ENCODE measurements around the gene YPEL5. TPM values are rescaled to one million over a fixed set of nuclear protein-coding genes. Genes with fewer than 3 reads are reported as not detected.

The YPEL5 gene
- total RNA-seq, 1 experiment from 2014 or later: 50.3 TPM

- H3K4me3 ChIP-seq: no peak overlapping the region
- H3K27me3 ChIP-seq: no peaks in the 10 kb centered on the region
- no peaks in the 10 kb centered on the region for H3K4me1 ChIP-seq
- H3K36me3 ChIP-seq: no peaks in the 10 kb centered on the region
- H3K9me3 ChIP-seq (replicated peaks): no peaks in the 10 kb centered on the region
- H3K27ac ChIP-seq: no peak overlapping the region
- DNase-seq: peak; percentile 87 to 94
These were observed 18.3 kb downstream of the YPEL5 start for GRCh38 chr2:30165050-30165520.

- no peak overlapping the region for H3K27ac ChIP-seq
- H3K4me3 ChIP-seq: no peak overlapping the region
- no peaks in the 10 kb centered on the region for H3K9me3 ChIP-seq (replicated peaks)
- DNase-seq: no peak
- H3K36me3 ChIP-seq: no peaks in the 10 kb centered on the region
- no peaks in the 10 kb centered on the region for H3K27me3 ChIP-seq
- H3K4me1 ChIP-seq: no peaks in the 10 kb centered on the region
These were observed 18.8 kb downstream of the YPEL5 start for GRCh38 chr2:30165617-30166016.

GRCh38 chr2:30172627-30173026 lies 25.8 kb downstream of the YPEL5 start:
- no peak overlapping the region for H3K27ac ChIP-seq
- no peaks in the 10 kb centered on the region for H3K4me1 ChIP-seq
- DNase-seq: no peak
- H3K4me3 ChIP-seq: no peak overlapping the region
- H3K36me3 ChIP-seq: no peaks in the 10 kb centered on the region
- no peaks in the 10 kb centered on the region for H3K27me3 ChIP-seq
- no peaks in the 10 kb centered on the region for H3K9me3 ChIP-seq (replicated peaks)

GRCh38 chr2:30177440-30177839 lies 30.6 kb downstream of the YPEL5 start:
- H3K4me3 ChIP-seq: no peak overlapping the region
- no peak overlapping the region for H3K27ac ChIP-seq
- H3K9me3 ChIP-seq (replicated peaks): no peaks in the 10 kb centered on the region
- H3K27me3 ChIP-seq: peaks cover 3% of the 10 kb centered on the region; the same call in 1 of the 2 replicates
- DNase-seq: no peak
- peaks cover 10% of the 10 kb centered on the region for H3K4me1 ChIP-seq
- no peaks in the 10 kb centered on the region for H3K36me3 ChIP-seq

- no peak for DNase-seq
- H3K27ac ChIP-seq: no peak overlapping the region
- H3K4me1 ChIP-seq: peaks cover 10% of the 10 kb centered on the region
- no peaks in the 10 kb centered on the region for H3K36me3 ChIP-seq
- peaks cover 3% of the 10 kb centered on the region; the same call in 1 of the 2 replicates for H3K27me3 ChIP-seq
- no peaks in the 10 kb centered on the region for H3K9me3 ChIP-seq (replicated peaks)
- H3K4me3 ChIP-seq: no peak overlapping the region
These were observed 31.1 kb downstream of the YPEL5 start for GRCh38 chr2:30177956-30178355.

- no peak overlapping the region for H3K27ac ChIP-seq
- H3K36me3 ChIP-seq: no peaks in the 10 kb centered on the region
- peaks cover 3% of the 10 kb centered on the region; the same call in 1 of the 2 replicates for H3K27me3 ChIP-seq
- peak; percentile 50 to 61 for DNase-seq
- no peaks in the 10 kb centered on the region for H3K9me3 ChIP-seq (replicated peaks)
- peaks cover 10% of the 10 kb centered on the region for H3K4me1 ChIP-seq
- H3K4me3 ChIP-seq: no peak overlapping the region
These were observed 32.0 kb downstream of the YPEL5 start for GRCh38 chr2:30178618-30179434.

- DNase-seq: no peak
- H3K4me3 ChIP-seq: no peak overlapping the region
- H3K4me1 ChIP-seq: peaks cover 10% of the 10 kb centered on the region
These were observed 32.7 kb downstream of the YPEL5 start for GRCh38 chr2:30179536-30179935.

GRCh38 chr2:30180226-30180625 lies 33.4 kb downstream of the YPEL5 start:
- Histone ChIP-seq H3K4me3 (no peak overlapping the region), H3K27ac (no peak overlapping the region), H3K36me3 (no peaks in the 10 kb centered on the region), H3K27me3 (peaks cover 3% of the 10 kb centered on the region; the same call in 1 of the 2 replicates), H3K4me1 (peaks cover 10% of the 10 kb centered on the region), H3K9me3 (replicated peaks) (no peaks in the 10 kb centered on the region)
- DNase-seq: no peak

More at GRCh38 chr2:30179536-30179935, 32.7 kb downstream of the YPEL5 start:
- Histone ChIP-seq H3K36me3 (no peaks in the 10 kb centered on the region), H3K27ac (no peak overlapping the region), H3K27me3 (peaks cover 3% of the 10 kb centered on the region; the same call in 1 of the 2 replicates), H3K9me3 (replicated peaks) (no peaks in the 10 kb centered on the region)

- Histone ChIP-seq H3K36me3 (no peaks in the 10 kb centered on the region), H3K27me3 (peaks cover 3% of the 10 kb centered on the region; the same call in 1 of the 2 replicates), H3K27ac (no peak overlapping the region), H3K4me1 (peaks cover 10% of the 10 kb centered on the region), H3K4me3 (no peak overlapping the region), H3K9me3 (replicated peaks) (no peaks in the 10 kb centered on the region)
- no peak for DNase-seq
These were observed 34.4 kb downstream of the YPEL5 start for GRCh38 chr2:30181176-30181575.

- Histone ChIP-seq H3K4me3 (no peak overlapping the region), H3K27me3 (peaks cover 3% of the 10 kb centered on the region; the same call in 1 of the 2 replicates), H3K4me1 (peaks cover under 1% of the 10 kb centered on the region; the same call in 1 of the 2 replicates), H3K9me3 (replicated peaks) (0 out of 2 replicates have a peak, but pooled peaks cover 2% of the 10 kb centered on the region), H3K27ac (no peak overlapping the region), H3K36me3 (no peaks in the 10 kb centered on the region)
- no peak for DNase-seq
These were observed 37.2 kb downstream of the YPEL5 start for GRCh38 chr2:30184035-30184434.

- H3K27ac ChIP-seq: no peak overlapping the region
- DNase-seq: no peak
- H3K27me3 ChIP-seq: peaks cover 3% of the 10 kb centered on the region; the same call in 1 of the 2 replicates
- H3K36me3 ChIP-seq: no peaks in the 10 kb centered on the region
- H3K9me3 ChIP-seq (replicated peaks): 0 out of 2 replicates have a peak, but pooled peaks cover 2% of the 10 kb centered on the region
- no peaks in the 10 kb centered on the region for H3K4me1 ChIP-seq
- H3K4me3 ChIP-seq: no peak overlapping the region
These were observed 38.4 kb downstream of the YPEL5 start for GRCh38 chr2:30185178-30185577.

- Histone ChIP-seq H3K4me1 (no peaks in the 10 kb centered on the region), H3K27ac (no peak overlapping the region), H3K4me3 (no peak overlapping the region), H3K36me3 (no peaks in the 10 kb centered on the region), H3K9me3 (replicated peaks) (0 out of 2 replicates have a peak, but pooled peaks cover 2% of the 10 kb centered on the region), H3K27me3 (no peaks in the 10 kb centered on the region)
- DNase-seq: no peak
These were observed 41.5 kb downstream of the YPEL5 start for GRCh38 chr2:30188292-30188691.

GRCh38 chr2:30190637-30191036 lies 43.8 kb downstream of the YPEL5 start:
- no peak for DNase-seq
- Histone ChIP-seq H3K27ac (no peak overlapping the region), H3K9me3 (replicated peaks) (0 out of 2 replicates have a peak, but pooled peaks cover 2% of the 10 kb centered on the region), H3K4me1 (no peaks in the 10 kb centered on the region), H3K4me3 (no peak overlapping the region), H3K36me3 (no peaks in the 10 kb centered on the region), H3K27me3 (no peaks in the 10 kb centered on the region)

GRCh38 chr2:30191107-30191506 lies 44.3 kb downstream of the YPEL5 start:
- H3K4me1 ChIP-seq: no peaks in the 10 kb centered on the region
- no peaks in the 10 kb centered on the region for H3K27me3 ChIP-seq
- H3K9me3 ChIP-seq (replicated peaks): 0 out of 2 replicates have a peak, but pooled peaks cover 2% of the 10 kb centered on the region
- H3K4me3 ChIP-seq: no peak overlapping the region
- no peak for DNase-seq
- no peaks in the 10 kb centered on the region for H3K36me3 ChIP-seq
- H3K27ac ChIP-seq: no peak overlapping the region

GRCh38 chr2:30191819-30192271 lies 45.0 kb downstream of the YPEL5 start:
- no peaks in the 10 kb centered on the region for H3K27me3 ChIP-seq
- H3K27ac ChIP-seq: no peak overlapping the region
- H3K36me3 ChIP-seq: no peaks in the 10 kb centered on the region
- DNase-seq: no peak
- no peak overlapping the region for H3K4me3 ChIP-seq
- H3K4me1 ChIP-seq: no peaks in the 10 kb centered on the region
- 0 out of 2 replicates have a peak, but pooled peaks cover 2% of the 10 kb centered on the region for H3K9me3 ChIP-seq (replicated peaks)

Measured in SJCRH30 (cell line).